CD14-positive monocyte (primary cell): ENCODE results near the gene BCR. TPM values are rescaled to one million over a fixed set of nuclear protein-coding genes. Genes with fewer than 3 reads are reported as not detected.
A peak's percentile ranks its signal among the peaks of the same experiment; 100 is the strongest.

Experiments
- DNase-seq, 3 donors: peaks; one replicate each; pipeline ENCODE4 v3.0.0-alpha.2; 2011 to 2022
- H2AFZ ChIP-seq: 2 replicates; pipeline ENCODE4 v1.6.0; 2012; ENCODE audit warnings: mild to moderate bottlenecking, low read depth, low read length, inconsistent platforms; ENCODE audit not compliant: insufficient read depth, poor library complexity, severe bottlenecking
- H3K27ac ChIP-seq, 2 donors: 1 replicate in 1 of 2; 2 replicates in 1 of 2; pipeline ENCODE4 v1.5.1; 2012 to 2013; ENCODE audit warnings: low read length in 2 of 2, control low read depth in 1 of 2, inconsistent platforms in 1 of 2, low read depth in 1 of 2, mild to moderate bottlenecking in 1 of 2
- H3K27me3 ChIP-seq, 2 donors: one replicate each; pipeline versions ENCODE4 v1.6.0 to v1.6.1; 2011 to 2013; ENCODE audit warnings: low read length in 2 of 2; ENCODE audit not compliant: control insufficient read depth in 2 of 2, insufficient read depth in 2 of 2
- H3K36me3 ChIP-seq, 2 donors: replicated peaks in 1 of 2; 1 replicate in 1 of 2; 2 replicates in 1 of 2; pipeline versions ENCODE4 v1.5.1 to v1.6.1; 2012 to 2013; ENCODE audit warnings: low read length in 2 of 2, control low read depth in 1 of 2, inconsistent platforms in 1 of 2, mild to moderate bottlenecking in 1 of 2; ENCODE audit not compliant: insufficient read depth in 2 of 2, control insufficient read depth in 1 of 2
- H3K4me1 ChIP-seq, 2 donors: 1 replicate in 1 of 2; 2 replicates in 1 of 2; pipeline versions ENCODE4 v1.5.1 to v1.6.1; 2012 to 2013; ENCODE audit warnings: low read length in 2 of 2, control low read depth in 1 of 2, inconsistent platforms in 1 of 2, mild to moderate bottlenecking in 1 of 2, moderate library complexity in 1 of 2; ENCODE audit not compliant: insufficient read depth in 2 of 2, control insufficient read depth in 1 of 2
- H3K4me2 ChIP-seq: replicated peaks from 2 replicates; pipeline ENCODE3; 2012; ENCODE audit warnings: low read length, moderate library complexity, mild to moderate bottlenecking; ENCODE audit not compliant: poor library complexity, severe bottlenecking; ENCODE audit errors: extremely low read depth
- H3K4me3 ChIP-seq, 3 experiments: fragments of 200-600 bp in 1 of 3; sonication (generic) in 1 of 3; replicated peaks in 1 of 3; 1 replicate in 2 of 3; 2 replicates in 1 of 3; pipeline ENCODE4 v1.5.1; 2011 to 2013; ENCODE audit warnings: low read length in 3 of 3, mild to moderate bottlenecking in 3 of 3, control low read depth in 2 of 3, low read depth in 2 of 3, inconsistent platforms in 1 of 3, moderate library complexity in 1 of 3
- H3K79me2 ChIP-seq: 2 replicates; pipeline ENCODE4 v1.6.0; 2012; ENCODE audit warnings: mild to moderate bottlenecking, control low read depth, inconsistent platforms, low read length, moderate library complexity; ENCODE audit not compliant: insufficient read depth
- H3K9ac ChIP-seq: 2 replicates; pipeline ENCODE4 v1.6.0; 2017; ENCODE audit warnings: low read length, mild to moderate bottlenecking; ENCODE audit not compliant: insufficient read depth, poor library complexity, severe bottlenecking
- H3K9me3 ChIP-seq, 2 donors: replicated peaks in 1 of 2; 1 replicate in 1 of 2; 2 replicates in 1 of 2; pipeline versions ENCODE4 v1.5.1 to v1.6.1; 2012 to 2013; ENCODE audit warnings: low read length in 2 of 2, control low read depth in 1 of 2; ENCODE audit not compliant: control insufficient read depth in 1 of 2, insufficient read depth in 1 of 2
- H4K20me1 ChIP-seq: 2 replicates; pipeline ENCODE4 v1.6.0; 2012; ENCODE audit warnings: mild to moderate bottlenecking, low read length, control low read depth, moderate library complexity; ENCODE audit not compliant: insufficient read depth
- H3K27ac Mint-ChIP-seq, 7 donors: one replicate each; pipeline ENCODE4 v1.8.0; 2020; ENCODE audit warnings: mild to moderate bottlenecking in 7 of 7, mixed read lengths in 7 of 7, moderate library complexity in 6 of 7, inconsistent platforms in 2 of 7
- H3K27me3 Mint-ChIP-seq, 3 donors: one replicate each; pipeline ENCODE4 v1.8.0; 2021 to 2022; ENCODE audit warnings: low read depth in 3 of 3, mild to moderate bottlenecking in 3 of 3, mixed read lengths in 3 of 3, moderate library complexity in 3 of 3, inconsistent platforms in 1 of 3
- H3K36me3 Mint-ChIP-seq, 2 donors: one replicate each; pipeline ENCODE4 v1.8.0; 2020; ENCODE audit warnings: mixed read lengths in 2 of 2, inconsistent platforms in 1 of 2, mild to moderate bottlenecking in 1 of 2
- H3K4me1 Mint-ChIP-seq: one replicate; pipeline ENCODE4 v1.8.0; 2020; ENCODE audit warnings: mild to moderate bottlenecking, mixed read lengths
- H3K4me3 Mint-ChIP-seq, 2 donors: one replicate each; pipeline ENCODE4 v1.8.0; 2020; ENCODE audit warnings: mild to moderate bottlenecking in 2 of 2, mixed read lengths in 2 of 2, moderate library complexity in 1 of 2
- H3K9me3 Mint-ChIP-seq, 7 donors: one replicate each; pipeline ENCODE4 v1.8.0; 2020 to 2022; ENCODE audit warnings: mixed read lengths in 7 of 7, mild to moderate bottlenecking in 6 of 7, moderate library complexity in 6 of 7, inconsistent platforms in 2 of 7
- WGBS: methylation state at CpG from one replicate; pipeline ENCODE4 v1.1.5; 2013; ENCODE audit warnings: missing lambda C conversion rate; ENCODE audit not compliant: insufficient coverage; 5-methylcytosine and 5-hydroxymethylcytosine counted together
- intact Hi-C, 2 donors: fragments of 100-400 bp; cut with micrococcal nuclease; formaldehyde crosslinking; loops; one replicate each; pipeline versions ENCODE4 v1.15.0 to v1.15.1; 2023
- polyA plus RNA-seq, 3 donors: library from polyadenylated mRNA; depleted of rRNA in 1 of 3; unstranded in 2 of 3; stranded (reverse) in 1 of 3; fragments of 300-500 nt in 2 of 3; fragments of >200 nt in 1 of 3; fragmentation: Illumina TruSeq in 2 of 3; gene quantifications; 1 replicate in 2 of 3; 2 replicates in 1 of 3; pipeline ENCODE4 v1.2.3, GENCODE V29; 2012 to 2021
- TF ChIP-seq, protein P1 (sequence below): fragments of 200-600 bp; IDR thresholded peaks from one replicate; pipeline ENCODE4 v1.8.0; 2022; ENCODE audit warnings: antibody characterized with exemption, mild to moderate bottlenecking

Gene BCR
- polyA plus RNA-seq, 3 donors, result 0.97 to 20.9 (median 0.97) TPM

- no peak overlapping the region for H3K4me3 Mint-ChIP-seq
These were observed 54.3 kb downstream of the BCR start for GRCh38 chr22:23234409-23235161.

GRCh38 chr22:23235425-23235824 lies 55.1 kb downstream of the BCR start:
- Mint-ChIP-seq H3K27ac (peak overlapping the region in 3 of 7 donors; percentile 54 to 77 (median 65)), H3K4me1 (peaks cover 36% of the 10 kb centered on the region), H3K4me3 (peak overlapping the region in 1 of 2 donors; percentile 16), H3K36me3 (peaks cover 10 to 28% of the 10 kb centered on the region in 2 donors), H3K9me3 (peaks cover 0 to 12% (median 4%) of the 10 kb centered on the region in 7 donors), H3K27me3 (peaks cover 0 to 6% (median 0%) of the 10 kb centered on the region in 3 donors)
- Histone ChIP-seq H3K27ac (no peak overlapping the region), H3K9me3 (peaks cover 0 to 4% of the 10 kb centered on the region in 2 donors), H4K20me1 (peaks cover 79% of the 10 kb centered on the region), H3K9ac (no peak overlapping the region), H2AFZ (no peak overlapping the region), H3K36me3 (peaks cover 0 to 19% of the 10 kb centered on the region in 2 donors), H3K4me2 (no peak overlapping the region), H3K27me3 (no peaks in the 10 kb centered on the region), H3K79me2 (peaks cover 97% of the 10 kb centered on the region), H3K4me1 (peaks cover 9 to 19% of the 10 kb centered on the region in 2 donors), H3K4me3 (no peak overlapping the region)
- intact Hi-C loops, result no loop called here
- no peak for DNase-seq
- TF ChIP-seq, protein P1, sequence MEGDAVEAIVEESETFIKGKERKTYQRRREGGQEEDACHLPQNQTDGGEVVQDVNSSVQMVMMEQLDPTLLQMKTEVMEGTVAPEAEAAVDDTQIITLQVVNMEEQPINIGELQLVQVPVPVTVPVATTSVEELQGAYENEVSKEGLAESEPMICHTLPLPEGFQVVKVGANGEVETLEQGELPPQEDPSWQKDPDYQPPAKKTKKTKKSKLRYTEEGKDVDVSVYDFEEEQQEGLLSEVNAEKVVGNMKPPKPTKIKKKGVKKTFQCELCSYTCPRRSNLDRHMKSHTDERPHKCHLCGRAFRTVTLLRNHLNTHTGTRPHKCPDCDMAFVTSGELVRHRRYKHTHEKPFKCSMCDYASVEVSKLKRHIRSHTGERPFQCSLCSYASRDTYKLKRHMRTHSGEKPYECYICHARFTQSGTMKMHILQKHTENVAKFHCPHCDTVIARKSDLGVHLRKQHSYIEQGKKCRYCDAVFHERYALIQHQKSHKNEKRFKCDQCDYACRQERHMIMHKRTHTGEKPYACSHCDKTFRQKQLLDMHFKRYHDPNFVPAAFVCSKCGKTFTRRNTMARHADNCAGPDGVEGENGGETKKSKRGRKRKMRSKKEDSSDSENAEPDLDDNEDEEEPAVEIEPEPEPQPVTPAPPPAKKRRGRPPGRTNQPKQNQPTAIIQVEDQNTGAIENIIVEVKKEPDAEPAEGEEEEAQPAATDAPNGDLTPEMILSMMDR, result no peak
- 93% methylated on average over 3 of the region's 3 CpGs for WGBS

More at GRCh38 chr22:23234409-23235161, 54.3 kb downstream of the BCR start:
- Histone ChIP-seq H3K36me3 (peaks cover 0 to 22% of the 10 kb centered on the region in 2 donors), H3K9me3 (peaks cover 0 to 4% of the 10 kb centered on the region in 2 donors), H3K27ac (peak overlapping the region in 1 of 2 donors; percentile 21), H3K79me2 (peaks cover 100% of the 10 kb centered on the region), H3K4me3 (no peak overlapping the region), H3K9ac (no peak overlapping the region), H3K27me3 (no peaks in the 10 kb centered on the region), H2AFZ (no peak overlapping the region), H3K4me2 (no peak overlapping the region), H4K20me1 (peaks cover 79% of the 10 kb centered on the region), H3K4me1 (peaks cover 9 to 17% of the 10 kb centered on the region in 2 donors)
- TF ChIP-seq, protein P1, result no peak
- Mint-ChIP-seq H3K27ac (peak overlapping the region in 2 of 7 donors; percentile 50 to 79), H3K27me3 (peaks cover 0 to 6% (median 0%) of the 10 kb centered on the region in 3 donors), H3K9me3 (peaks cover 0 to 10% (median 4%) of the 10 kb centered on the region in 7 donors), H3K4me1 (peaks cover 32% of the 10 kb centered on the region), H3K36me3 (peaks cover 15 to 35% of the 10 kb centered on the region in 2 donors)
- intact Hi-C loops, result no loop called here
- DNase-seq, result no peak
- 95% methylated on average over 16 of the region's 19 CpGs for whole genome bisulfite sequencing
